GM12878 (cell line): ENCODE measurements around the gene UXT.

Source experiments
- CEBPB ChIP-seq, 2 experiments: fragments of 150-350 bp in 1 of 2; IDR thresholded peaks; 2 replicates each; pipeline ENCODE4 v1.6.1; 2012 to 2014; ENCODE audit warnings: low read depth in 2 of 2, low read length in 2 of 2, borderline replicate concordance in 1 of 2, inconsistent platforms in 1 of 2
- CHD1 ChIP-seq: IDR thresholded peaks from 2 replicates; pipeline ENCODE4 v1.6.1; 2012; ENCODE audit warnings: low read depth, low read length, improper control_type of control experiment
- IKZF1 ChIP-seq: fragments of 450-650 bp; conservative IDR thresholded peaks from 2 replicates; pipeline ENCODE4 v1.6.1; 2017; ENCODE audit warnings: antibody characterized with exemption, mild to moderate bottlenecking
- POLR2AphosphoS5 ChIP-seq: IDR thresholded peaks from 2 replicates; pipeline ENCODE4 v1.6.1; 2011; ENCODE audit warnings: mild to moderate bottlenecking, low read length, inconsistent platforms
- TAF1 ChIP-seq: IDR thresholded peaks from 2 replicates; pipeline ENCODE4 v1.6.1; 2011; ENCODE audit warnings: mild to moderate bottlenecking, low read depth, low read length, borderline replicate concordance
- USF2 ChIP-seq: IDR thresholded peaks from 2 replicates; pipeline ENCODE4 v1.6.1; 2011; ENCODE audit warnings: low read depth, low read length, improper control_type of control experiment, borderline replicate concordance

DNA sequence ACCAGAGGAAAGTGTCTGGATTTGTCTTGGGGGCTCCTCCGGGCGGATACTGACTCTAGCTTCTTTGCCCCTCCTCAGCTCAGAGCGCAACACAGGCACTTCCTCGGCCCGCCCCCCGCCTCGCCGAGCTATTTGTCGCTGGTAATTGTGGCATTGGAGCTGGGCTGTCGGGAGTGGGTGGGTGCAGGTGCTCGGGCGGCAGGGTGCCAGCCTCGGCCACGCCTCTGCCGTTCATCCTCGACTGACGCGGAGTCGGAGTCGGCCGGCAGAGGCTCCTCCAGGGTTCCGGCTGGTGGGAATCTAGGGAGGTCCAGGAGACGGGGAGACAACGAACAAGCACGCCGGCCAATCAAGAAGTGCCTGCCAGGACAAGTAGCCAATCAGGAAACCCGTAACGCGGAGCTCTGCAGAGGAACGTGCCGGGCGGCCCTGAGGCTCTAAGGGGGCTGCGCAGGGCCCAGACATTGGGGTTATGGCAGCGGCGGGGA is 35.4 kb downstream of the UXT start:
- TF ChIP-seq IKZF1 (no peak), USF2 (no peak), TAF1 (no peak), POLR2AphosphoS5 (no peak), CEBPB (IDR thresholded peaks at IDR 0.05; ENCODE audit: borderline replicate concordance in 1 of 2, low read depth in 2 of 2, low read length in 2 of 2) (no peak), CHD1 (no peak)
